HG03520 (cell line): ENCODE measurements around the gene CIROP.

ENCODE experiments used
- ATAC-seq: cut with Tn5 transposase; IDR thresholded peaks from one replicate; pipeline ENCODE4 v1.9.1; 2021; ENCODE audit warnings: mild to moderate bottlenecking, moderate library complexity; ENCODE audit not compliant: unreplicated experiment

The CIROP gene

GRCh38 chr14:23104591-23105347 is at the start of gene CIROP:
Gene CIROP (minus strand): TSS chr14:23104989. CDS start chr14:23104920, 69 bp downstream.
- ATAC-seq, result no peak

- ATAC-seq, result no peak
These were observed 49.3 kb upstream of the CIROP start for GRCh38 chr14:23153851-23154796.

GRCh38 chr14:23151342-23151741 is 46.6 kb upstream of the CIROP start:
- no peak for ATAC-seq

GRCh38 chr14:23149745-23150144 is 45.0 kb upstream of the CIROP start:
- no peak for ATAC-seq

- ATAC-seq, result no peak
These were observed 43.9 kb upstream of the CIROP start for GRCh38 chr14:23148591-23149249.

- no peak for ATAC-seq
These were observed 42.9 kb upstream of the CIROP start for GRCh38 chr14:23147676-23148075.

- no peak for ATAC-seq
These were observed 42.2 kb upstream of the CIROP start for GRCh38 chr14:23146980-23147379.

- no peak for ATAC-seq
These were observed 41.6 kb upstream of the CIROP start for GRCh38 chr14:23146351-23146910.

GRCh38 chr14:23145794-23146350 is 41.1 kb upstream of the CIROP start:
- no peak for ATAC-seq

GRCh38 chr14:23143911-23144310 is 39.1 kb upstream of the CIROP start:
- no peak for ATAC-seq

GRCh38 chr14:23142826-23143225 is 38.0 kb upstream of the CIROP start:
- ATAC-seq, result no peak

- ATAC-seq, result no peak
These were observed 37.1 kb upstream of the CIROP start for GRCh38 chr14:23141706-23142444.

- ATAC-seq, result no peak
These were observed 35.6 kb upstream of the CIROP start for GRCh38 chr14:23140371-23140770.

GRCh38 chr14:23139874-23140273 is 35.1 kb upstream of the CIROP start:
- ATAC-seq, result no peak

- no peak for ATAC-seq
These were observed 33.2 kb upstream of the CIROP start for GRCh38 chr14:23137813-23138535.

- no peak for ATAC-seq
These were observed 32.5 kb upstream of the CIROP start for GRCh38 chr14:23137192-23137812.

- ATAC-seq, result no peak
These were observed 31.9 kb upstream of the CIROP start for GRCh38 chr14:23136566-23137133.

GRCh38 chr14:23132970-23133369 is 28.2 kb upstream of the CIROP start:
- no peak for ATAC-seq

GRCh38 chr14:23131482-23131881 is 26.7 kb upstream of the CIROP start:
- no peak for ATAC-seq
